ENCODE results near the gene FOXN1.

Gene FOXN1

DNA sequence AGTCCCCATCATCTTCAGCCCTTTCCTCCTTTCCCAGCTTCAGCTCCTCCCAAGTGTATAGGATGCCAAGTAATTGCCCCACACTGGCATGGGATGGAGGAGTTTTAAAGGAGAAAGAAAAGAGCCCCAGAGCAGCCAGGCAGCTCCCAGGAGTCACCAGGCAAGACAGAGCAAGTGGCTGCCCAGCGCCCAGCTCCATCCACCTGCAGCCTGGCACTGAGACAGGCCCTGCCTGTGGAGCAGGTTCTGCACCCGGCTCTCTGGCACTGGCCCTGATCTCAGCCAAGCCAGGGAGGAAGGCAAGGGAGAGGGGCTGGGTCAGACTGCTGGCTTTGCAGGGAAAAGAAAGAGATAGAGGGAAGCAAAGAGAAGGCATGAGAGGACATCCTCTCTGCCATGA lies 21.7 kb downstream of the FOXN1 start:
- DNase-seq, result no peak

DNA sequence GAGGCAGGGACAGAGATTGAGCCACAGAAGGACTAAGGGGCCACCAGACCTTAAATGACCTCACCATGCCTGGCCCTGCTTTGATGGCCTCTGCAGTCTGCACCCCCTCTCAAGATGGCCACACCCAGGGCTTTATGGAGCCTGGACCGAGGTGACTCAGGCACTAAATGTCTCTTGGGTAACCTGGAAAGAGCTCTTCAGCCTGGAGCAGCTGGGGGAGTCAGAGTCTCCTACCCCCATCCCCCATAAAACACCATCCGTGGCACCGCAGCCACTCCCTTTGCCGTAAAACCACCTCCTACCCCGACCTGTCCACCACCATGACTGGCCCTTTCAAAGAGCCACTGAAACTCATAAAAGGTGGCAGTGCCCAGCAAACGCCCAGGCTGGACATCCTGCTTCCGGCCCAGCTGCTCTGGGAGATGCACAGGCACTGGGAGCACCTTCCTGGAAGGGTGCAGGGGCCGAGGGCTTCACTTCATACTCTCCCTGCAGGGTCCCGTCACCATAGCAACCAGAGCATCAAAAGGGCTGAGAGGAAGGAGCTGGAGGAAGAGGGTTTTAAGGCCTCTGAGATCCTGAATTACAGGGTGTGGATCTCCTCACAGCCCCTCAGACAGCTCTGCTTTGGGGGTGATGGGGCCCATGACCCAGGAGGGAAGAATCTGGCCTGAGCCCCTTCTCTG lies 22.3 kb downstream of the FOXN1 start:
- DNase-seq, result no peak

DNA sequence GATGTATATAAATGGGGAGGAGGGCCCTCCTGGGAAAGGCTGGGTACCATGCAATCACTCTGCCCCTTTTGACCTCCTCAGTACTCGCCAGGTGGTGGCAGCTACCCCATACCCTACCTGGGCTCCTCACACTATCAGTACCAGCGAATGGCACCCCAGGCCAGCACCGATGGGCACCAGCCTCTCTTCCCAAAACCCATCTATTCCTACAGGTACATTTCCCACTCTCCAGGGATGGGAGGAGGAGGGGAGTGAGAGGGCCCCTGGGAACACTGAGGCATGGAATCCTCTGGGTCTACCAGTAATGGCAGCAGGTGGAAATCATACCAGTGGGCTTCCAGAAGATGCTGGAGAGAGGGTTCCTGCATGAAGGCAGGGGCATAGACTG lies 22.9 kb downstream of the FOXN1 start:
- no peak for DNase-seq

DNA sequence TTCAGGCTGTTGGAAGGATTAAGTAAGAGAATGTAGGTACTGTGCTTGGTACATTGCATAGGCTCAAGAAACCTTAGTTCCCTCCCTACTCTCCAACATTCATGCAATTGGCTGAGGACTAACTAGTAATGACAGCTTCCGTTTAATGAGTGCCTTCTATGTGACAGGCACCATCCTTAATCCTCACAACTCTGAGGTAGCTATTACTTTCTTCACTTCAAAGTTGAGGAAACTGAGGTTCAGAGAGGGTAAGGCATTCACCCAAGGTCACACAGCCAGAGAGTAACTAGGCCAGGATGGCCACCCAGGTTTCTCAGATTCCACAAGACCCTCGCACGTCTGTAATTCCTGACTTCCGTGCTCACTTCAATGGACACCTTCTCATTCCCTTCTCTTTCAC lies 24.1 kb downstream of the FOXN1 start:
- DNase-seq, result no peak

DNA sequence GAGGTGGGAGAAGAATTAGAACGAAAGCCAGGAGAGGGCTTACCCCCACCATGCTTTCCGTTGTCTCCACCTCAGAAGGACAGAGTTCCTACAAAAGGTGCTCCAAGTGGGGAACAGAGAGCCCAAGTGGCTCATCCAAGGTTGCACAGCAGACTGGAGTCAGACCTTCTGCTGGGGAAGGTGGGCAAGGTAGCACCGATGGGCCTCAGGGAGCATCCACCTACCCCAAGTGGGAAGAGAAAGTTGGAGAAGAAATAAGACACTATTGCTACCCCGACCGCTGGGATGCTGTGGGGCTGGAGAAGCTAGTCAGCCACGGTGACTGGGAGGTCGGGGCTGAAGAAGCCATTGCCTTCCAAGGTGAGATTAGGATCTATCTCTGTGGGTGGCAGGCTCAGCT lies 24.8 kb downstream of the FOXN1 start:
- no peak for DNase-seq

DNA sequence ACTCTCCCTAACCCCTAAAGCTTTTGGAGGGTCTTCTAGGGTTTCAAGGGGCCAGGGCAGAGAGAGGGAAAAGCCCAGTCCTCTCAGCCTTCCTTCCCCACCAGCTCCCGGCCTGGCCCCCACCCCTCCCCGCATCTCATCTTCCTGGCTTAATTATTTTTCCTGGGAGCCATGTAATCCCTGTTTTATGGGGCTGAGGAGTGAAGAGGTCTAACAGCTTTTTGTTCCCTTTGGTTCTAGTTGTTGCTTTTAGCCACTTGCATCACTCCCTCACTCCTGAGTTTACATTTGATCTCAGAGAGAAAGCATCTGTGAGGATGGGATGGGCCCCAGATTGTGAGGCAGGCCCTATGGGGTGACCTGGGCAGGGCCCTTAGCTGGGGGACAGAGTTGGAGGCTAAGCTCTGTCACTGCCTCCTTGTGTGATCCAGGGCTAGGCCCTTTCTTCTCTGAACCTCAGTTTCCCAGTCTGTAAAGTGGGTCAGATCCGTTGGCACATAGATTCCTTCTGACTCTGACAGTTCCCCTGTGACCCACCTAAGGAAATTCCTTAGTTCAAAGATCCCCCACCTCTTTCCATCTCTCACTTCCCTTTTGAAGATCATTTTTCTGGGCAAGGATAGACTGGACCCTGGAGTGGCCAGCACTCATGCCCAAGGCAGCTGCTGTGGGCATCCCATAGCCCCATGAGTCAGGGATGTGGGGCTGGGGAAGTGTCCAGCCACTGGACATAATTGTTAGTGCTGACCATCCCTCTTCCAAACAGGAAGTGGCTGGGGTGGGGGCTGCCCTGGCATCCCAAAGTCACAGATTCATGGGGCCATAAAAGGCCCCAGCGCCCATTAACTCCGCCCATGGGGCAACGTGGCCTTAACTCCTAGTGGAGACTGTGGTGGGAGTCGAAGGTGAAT lies 26.2 kb downstream of the FOXN1 start:
- no peak for DNase-seq

DNA sequence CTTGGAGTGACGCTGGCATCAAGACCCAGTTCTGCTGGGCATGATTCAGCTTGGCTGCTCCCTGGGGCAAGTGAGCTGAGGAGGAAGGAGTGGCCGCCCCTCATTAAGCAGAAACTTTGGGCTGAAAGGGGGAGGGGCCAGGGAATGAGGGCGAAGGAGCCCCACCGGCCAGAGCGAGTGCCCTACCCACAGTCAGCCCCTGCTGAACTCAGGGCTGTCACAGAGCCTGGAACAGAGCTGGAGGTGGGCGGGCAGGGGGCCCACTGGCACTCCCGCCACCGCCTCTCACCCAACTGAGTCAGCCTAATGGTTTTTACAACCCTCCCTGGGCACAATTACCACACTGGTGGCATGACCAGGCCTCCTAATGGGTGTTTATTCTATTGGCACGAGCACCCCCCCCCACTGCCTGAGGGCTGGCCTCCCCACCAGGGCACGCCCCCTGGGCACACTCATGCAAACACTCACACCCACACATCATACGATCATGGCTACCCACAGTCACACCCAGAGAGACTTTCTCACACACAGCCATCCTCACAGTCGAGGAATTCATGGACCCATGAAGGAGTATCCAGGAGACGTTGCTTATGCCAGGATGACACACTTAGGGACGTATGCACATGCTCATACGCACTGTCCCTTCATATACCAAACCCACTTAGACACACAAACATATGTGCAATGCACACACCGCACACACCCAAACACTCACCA lies 27.1 kb downstream of the FOXN1 start:
- DNase-seq, result no peak

DNA sequence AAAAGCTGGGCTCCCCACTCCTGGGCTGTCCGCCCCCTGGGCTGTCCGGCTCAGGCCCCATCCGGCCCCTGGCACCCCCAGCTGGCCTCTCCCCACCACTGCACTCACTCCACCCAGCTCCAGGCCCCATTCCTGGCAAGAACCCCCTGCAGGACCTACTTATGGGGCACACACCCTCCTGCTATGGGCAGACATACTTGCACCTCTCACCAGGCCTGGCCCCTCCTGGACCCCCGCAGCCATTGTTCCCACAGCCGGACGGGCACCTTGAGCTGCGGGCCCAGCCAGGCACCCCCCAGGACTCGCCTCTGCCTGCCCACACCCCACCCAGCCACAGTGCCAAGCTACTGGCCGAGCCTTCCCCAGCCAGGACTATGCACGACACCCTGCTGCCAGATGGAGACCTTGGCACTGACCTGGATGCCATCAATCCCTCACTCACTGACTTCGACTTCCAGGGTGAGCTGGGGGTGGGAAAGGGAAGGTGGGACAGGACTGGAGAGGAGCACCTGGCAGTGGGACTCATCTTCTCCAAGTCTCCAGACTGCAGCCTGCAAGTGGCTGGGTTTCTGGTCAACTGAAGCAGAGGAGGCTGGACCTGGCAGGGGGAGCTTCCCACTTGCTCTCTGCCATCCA lies 28.7 kb downstream of the FOXN1 start:
- DNase-seq, result no peak

DNA sequence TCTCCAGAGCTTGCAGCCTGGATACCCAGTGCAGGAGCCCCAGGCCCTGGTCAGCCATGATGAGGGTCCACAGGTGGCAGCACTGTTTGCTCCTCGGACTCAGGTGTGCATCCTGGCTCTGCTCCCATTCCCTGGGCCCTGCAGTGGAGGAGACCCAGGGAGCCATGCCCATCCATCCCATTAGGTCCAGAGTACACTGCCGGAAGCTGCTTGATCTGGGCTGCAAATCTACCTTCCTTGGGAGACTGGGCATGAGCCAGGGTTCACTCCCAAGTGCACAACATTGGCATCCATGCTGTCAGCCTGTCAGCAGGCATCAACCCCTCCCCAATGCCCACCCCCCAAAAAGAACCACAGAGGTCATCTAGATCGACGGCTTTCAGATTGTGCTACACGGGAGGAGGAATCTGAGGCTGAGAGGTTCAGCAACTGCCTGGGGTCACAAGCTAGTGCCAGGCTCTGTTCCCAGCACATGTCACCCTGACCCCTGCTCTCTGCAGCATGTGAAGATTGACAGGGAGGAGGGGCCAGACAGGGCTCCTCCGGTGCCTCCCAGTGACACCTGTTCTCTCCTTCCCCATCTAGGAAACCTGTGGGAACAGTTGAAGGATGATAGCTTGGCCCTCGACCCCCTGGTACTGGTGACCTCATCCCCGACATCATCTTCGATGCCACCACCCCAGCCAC lies 30.5 kb downstream of the FOXN1 start:
- no peak for DNase-seq

DNA sequence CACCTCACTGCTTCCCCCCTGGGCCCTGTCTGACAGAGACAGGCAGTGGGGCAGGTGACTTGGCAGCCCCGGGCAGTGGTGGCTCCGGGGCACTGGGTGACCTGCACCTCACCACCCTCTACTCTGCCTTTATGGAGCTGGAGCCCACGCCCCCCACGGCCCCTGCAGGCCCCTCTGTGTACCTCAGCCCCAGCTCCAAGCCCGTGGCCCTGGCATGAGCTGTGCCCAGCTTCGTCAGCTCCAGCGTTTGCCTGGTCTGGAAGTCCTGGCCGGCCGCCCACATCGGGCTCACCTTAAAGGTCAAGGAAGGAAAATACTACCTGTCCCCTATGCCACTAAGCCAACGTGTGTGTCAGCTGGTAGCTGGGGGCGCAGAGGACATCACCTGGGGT lies 31.1 kb downstream of the FOXN1 start:
- no peak for DNase-seq

DNA sequence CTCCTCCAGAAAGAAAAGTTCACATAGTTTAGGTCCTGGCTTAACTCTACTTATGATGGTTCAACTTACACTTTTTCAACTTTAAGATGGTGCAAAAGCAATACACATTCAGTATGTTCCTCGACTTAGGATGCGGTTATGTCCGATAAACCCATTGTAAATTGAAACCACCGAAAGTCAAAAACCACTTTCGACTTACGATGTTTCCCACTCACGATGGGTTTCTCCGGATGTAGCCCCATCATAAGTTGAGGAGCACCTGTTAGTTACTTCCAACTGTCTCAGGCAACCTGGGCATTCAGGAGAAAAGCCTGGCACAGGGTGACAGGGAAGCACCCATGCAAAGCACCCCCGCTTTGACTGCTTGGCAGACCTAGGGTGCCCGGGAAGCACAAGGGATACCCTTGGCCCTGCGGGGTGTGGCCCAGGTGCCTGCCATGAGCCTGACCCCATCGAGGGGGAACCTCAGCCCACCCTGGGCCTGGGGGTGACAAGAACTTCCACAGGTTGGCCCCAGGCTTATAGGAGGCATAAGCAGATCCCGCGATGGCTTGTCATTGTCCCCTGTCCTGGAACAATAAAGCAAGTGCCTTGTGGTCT lies 32.2 kb downstream of the FOXN1 start:
- DNase-seq, result no peak

DNA sequence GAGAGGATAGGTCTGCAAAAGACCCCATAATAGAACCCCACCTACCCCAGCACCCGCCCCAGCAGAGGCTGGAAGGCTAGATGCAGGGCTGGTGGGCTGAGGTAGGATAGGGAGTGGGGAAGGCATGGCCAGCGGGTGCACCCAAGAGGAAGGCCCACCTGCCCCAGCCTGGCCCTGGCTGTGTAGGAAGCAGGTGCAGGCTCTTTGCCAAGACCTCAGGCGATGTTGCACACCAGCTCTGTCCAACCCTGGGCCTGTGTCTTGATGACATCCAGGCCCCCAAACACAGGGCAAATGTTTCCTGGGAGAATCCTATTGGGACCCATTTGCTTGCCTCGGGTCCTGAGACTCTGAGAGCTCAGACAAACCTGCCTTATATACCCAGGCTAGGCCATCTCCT lies 34.1 kb downstream of the FOXN1 start:
- DNase-seq, result no peak

DNA sequence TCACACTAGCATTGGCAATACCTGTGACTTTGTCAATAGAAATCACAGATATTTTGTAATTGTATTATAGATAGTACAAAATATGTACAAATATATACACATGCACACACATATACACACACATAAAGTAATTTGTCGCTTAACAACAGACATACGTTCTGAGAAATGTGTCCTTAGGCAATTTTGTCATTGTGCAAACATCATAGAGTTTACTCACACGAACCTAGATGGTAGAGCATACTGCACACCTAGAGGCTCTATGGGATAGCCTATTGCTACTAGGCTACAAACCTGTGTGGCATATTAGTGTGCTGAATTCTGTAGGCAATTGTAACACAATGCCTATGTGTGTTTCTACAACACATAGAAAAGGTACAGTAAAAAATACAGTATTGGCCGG lies 35.3 kb downstream of the FOXN1 start:
- DNase-seq, result no peak

DNA sequence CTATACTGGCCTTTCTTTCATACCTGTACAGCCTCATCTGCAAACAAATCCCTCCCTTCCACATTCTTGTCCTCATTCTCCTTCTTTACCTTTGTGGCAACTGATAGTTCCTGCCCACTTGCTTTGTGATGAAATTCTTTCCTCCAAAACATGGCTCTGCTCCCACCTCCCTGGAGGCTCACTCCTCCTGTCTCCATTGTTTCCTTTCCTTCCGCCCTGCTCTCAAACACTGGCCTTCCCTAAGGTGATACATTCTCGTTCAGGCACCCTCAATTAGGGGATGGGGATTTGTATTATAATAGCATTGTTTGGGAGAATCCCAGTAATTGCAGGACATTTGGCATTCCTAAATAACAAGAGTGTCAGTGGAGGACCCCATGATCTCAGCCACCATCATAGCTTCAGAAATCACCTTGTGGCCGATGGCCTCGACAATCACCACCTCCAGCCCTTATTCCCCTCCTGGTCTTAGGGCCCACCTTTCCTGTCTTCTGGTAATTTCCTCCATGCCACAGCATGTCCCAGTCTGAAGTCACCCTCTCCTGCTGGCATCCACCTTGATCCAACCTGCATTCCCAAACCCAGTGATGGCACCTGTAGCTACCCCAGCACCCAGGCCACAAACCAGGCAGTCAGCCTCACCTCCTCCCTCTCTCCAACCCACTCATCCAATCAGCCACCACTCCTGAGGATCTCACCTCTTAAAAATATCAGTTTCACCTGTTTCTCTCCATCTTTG lies 38.4 kb downstream of the FOXN1 start:
- DNase-seq, result no peak

DNA sequence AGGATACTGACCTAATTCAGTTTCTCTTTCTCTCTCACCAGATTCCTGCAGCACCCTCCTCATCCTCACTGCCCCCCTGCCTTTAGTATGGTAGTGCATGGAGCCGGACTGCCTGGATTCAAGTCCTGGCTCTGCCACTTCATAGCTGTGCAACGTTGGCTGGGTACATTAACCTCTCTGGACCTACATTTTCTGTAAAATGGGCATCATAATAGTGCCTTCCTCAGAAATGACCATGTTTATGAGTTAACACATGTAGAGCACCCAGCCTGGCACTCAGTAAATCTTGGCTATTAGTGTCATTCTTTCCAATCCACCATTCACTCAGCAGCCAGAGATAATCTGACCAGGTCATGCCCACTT lies 39.0 kb downstream of the FOXN1 start:
- no peak for DNase-seq

DNA sequence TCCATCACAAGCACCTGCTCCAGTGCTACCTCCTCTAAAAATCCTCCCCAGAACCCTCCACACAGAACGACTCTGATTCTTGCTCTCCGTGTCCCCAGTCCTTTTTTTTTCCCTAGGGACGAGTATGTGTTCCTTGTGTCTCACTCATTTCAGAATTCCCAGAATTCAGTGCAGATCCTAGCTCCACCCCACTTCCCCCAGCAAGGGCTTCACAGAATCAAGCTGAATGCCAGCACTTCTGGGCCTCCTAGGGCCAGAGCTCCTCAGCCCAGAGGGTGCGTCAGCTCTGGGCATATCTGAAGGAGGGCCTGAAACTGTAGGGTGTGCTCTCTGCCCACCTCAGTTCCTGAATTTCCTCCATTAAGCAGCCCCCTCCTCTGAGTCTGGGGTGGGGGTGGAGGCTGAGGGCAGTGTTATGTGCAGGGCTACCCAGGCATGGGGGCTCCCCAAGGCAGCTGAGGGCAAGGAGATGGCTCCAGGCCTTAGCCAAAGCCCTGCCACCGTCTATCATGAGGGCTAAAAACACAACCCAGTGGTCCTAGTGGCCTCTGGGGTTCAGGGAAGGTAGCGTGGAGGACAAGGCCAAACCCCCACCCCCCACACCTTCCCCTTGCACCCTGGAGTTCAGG lies 39.8 kb downstream of the FOXN1 start:
- DNase-seq, result no peak

DNA sequence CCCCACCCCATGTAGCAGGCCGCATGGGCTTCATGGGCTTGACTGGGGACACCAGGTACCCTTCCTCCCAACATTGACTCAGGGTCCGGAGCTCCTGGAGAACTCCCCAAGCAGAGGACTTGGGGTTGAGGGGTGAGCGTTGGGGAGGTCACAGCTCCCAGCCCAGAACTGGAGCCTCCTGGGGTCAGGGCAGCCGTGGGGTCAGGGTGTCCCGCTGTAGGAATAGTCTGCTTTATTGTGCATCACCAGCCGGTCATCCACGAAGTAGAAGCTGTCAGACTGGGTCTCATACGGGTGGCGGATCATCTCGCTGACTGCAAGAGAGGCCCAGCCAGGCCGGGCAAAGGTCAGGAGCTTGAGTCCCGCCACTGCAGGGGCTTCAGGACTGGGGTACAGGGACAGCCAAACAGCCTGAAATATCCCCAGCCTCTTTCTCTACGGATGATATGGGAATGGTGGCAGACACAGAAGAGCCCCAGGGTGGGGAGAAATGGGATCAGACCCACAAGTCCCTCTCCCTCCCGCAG lies 41.0 kb downstream of the FOXN1 start:
- no peak for DNase-seq

DNA sequence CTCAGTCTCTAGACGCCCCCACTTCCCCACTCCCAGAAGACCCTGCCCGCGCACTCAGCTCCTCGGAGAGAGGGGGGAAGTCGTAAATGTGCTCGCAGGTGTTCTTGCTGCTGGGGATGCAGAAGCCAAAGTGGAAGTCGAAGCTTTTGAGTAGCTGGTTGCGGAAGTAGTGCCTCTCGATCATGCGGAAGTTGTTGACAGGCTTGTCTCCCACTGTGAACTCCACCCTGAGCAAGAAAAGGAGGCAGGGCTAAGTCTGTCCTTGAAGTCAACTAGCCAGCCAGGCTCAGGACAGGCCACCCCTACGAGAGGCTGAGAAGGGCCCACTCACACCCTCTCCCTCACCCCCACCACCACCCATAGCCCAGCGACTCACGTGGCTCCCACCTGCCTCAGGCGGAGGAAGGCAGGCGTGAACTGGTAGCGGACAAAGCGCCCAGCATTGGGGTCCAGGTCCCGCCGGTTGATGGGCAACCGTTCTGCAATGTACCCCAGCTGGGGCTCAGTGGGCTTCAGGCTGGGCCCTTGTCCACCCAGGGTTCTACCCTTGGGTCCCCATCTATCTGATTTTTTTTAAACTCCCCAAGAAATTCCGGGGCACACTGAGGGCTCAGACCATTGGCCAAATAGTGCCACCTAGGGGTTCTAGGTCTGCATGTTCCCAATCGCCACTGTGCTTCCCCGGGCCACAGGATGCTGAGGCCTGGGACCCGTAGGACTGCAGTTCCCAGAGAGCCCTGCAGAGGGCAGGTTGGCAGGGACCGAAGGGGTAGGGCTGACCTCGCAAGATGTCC lies 41.7 kb downstream of the FOXN1 start:
- DNase-seq, result peak; percentile 79

DNA sequence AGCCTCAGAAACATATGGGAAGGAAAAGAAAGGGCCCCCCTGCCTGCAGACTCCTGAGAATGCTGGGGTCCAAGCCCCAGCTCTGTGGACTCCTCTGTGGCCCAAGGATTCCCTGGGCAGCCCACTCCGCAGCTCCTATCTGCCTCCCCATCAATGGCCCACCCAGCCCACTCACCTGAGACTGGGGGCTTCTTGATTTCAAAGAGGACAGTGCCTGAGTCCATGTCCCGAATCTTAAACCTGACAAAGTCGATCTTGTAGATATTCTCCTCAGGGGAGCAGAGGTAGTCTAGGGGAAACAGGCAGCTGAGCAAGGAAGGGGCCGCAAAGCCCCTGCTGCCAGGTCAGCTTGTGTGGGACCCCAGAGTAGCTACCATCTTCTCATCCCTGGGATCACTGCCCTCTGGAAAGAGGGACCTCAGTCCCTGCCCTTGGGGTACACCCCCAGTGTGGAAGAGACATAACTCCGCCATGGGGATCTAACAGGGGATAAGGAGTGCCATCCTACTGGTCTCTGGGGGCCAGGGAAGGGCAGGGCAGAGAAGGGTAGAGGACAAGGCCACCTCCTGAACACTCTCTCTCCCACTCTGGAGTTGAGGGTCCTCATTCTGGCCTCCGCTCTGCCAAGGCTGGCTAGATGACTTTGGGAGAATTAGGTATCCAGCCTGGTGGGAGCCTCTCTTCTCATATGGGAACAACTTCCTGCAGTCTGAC lies 42.4 kb downstream of the FOXN1 start:
- DNase-seq, result no peak
